GM12873 (cell line): ENCODE measurements around the gene SNX4.

ENCODE experiments used
- CTCF ChIP-seq: IDR thresholded peaks from 2 replicates; pipeline ENCODE4 v1.5.1; 2012; ENCODE audit warnings: low read depth, mild to moderate bottlenecking, moderate library complexity, low read length, control low read depth; ENCODE audit not compliant: insufficient read depth; ENCODE audit errors: missing control alignments

Gene SNX4

GRCh38 chr3:125519678-125520562 is at the start of gene SNX4:
Gene SNX4, minus strand, starts transcription at chr3:125520202. Its CDS starts 30 bp downstream, at chr3:125520172.
- TF ChIP-seq CTCF = no peak

GRCh38 chr3:125556314-125556713 is 36.3 kb upstream of the SNX4 start:
- TF ChIP-seq CTCF = no peak

GRCh38 chr3:125552401-125552800 is 32.4 kb upstream of the SNX4 start:
- no peak for TF ChIP-seq CTCF

- no peak for TF ChIP-seq CTCF
These were observed 8.9 kb upstream of the SNX4 start for GRCh38 chr3:125528920-125529319.

- TF ChIP-seq CTCF = no peak
These were observed 5.2 kb upstream of the SNX4 start for GRCh38 chr3:125525153-125525552.

GRCh38 chr3:125515421-125515820 is 4.6 kb downstream of the SNX4 start:
- no peak for TF ChIP-seq CTCF

GRCh38 chr3:125513490-125514115 is 6.4 kb downstream of the SNX4 start:
- TF ChIP-seq CTCF = no peak
